Trophoblast cell (in vitro differentiated cells and primary cell): ENCODE data around the gene PCBD1.

ENCODE experiments used
- DNase-seq, 2 donors: peaks; one replicate each; pipeline ENCODE4 v3.0.0-alpha.2; 2016
- H2AFZ ChIP-seq: 2 replicates; pipeline ENCODE4 v1.6.1; 2013; ENCODE audit warnings: low read length, moderate library complexity, mild to moderate bottlenecking; ENCODE audit not compliant: insufficient read depth, poor library complexity
- H2AK5ac ChIP-seq: 2 replicates; pipeline ENCODE4 v1.6.1; 2013; ENCODE audit warnings: mild to moderate bottlenecking, low read length
- H2BK120ac ChIP-seq: 2 replicates; pipeline ENCODE4 v1.6.1; 2013; ENCODE audit warnings: low read length, mild to moderate bottlenecking, moderate library complexity; ENCODE audit not compliant: insufficient read depth, poor library complexity
- H2BK12ac ChIP-seq: 2 replicates; pipeline ENCODE4 v1.6.1; 2013; ENCODE audit warnings: mild to moderate bottlenecking, low read length, moderate library complexity
- H2BK5ac ChIP-seq: 2 replicates; pipeline ENCODE4 v1.6.1; 2013; ENCODE audit warnings: low read length, low read depth, moderate library complexity, mild to moderate bottlenecking; ENCODE audit not compliant: poor library complexity
- H3K14ac ChIP-seq: 2 replicates; pipeline ENCODE4 v1.6.1; 2013; ENCODE audit warnings: mild to moderate bottlenecking, low read length
- H3K18ac ChIP-seq: 2 replicates; pipeline ENCODE4 v1.6.1; 2013; ENCODE audit warnings: mild to moderate bottlenecking, low read length
- H3K23ac ChIP-seq: 2 replicates; pipeline ENCODE4 v1.6.1; 2013; ENCODE audit warnings: low read length
- H3K27ac ChIP-seq: 2 replicates; pipeline ENCODE4 v1.5.1; 2013; ENCODE audit warnings: low read depth, mild to moderate bottlenecking, inconsistent platforms, low read length, moderate library complexity
- H3K27me3 ChIP-seq: 2 replicates; pipeline ENCODE4 v1.6.1; 2013; ENCODE audit warnings: inconsistent platforms, mild to moderate bottlenecking, low read length, moderate library complexity; ENCODE audit not compliant: insufficient read depth
- H3K36me3 ChIP-seq, 2 experiments: 1 replicate in 1 of 2; 2 replicates in 1 of 2; pipeline ENCODE4 v1.6.1; 2013; ENCODE audit warnings: low read length in 2 of 2, mild to moderate bottlenecking in 2 of 2, moderate library complexity in 1 of 2; ENCODE audit not compliant: insufficient read depth in 2 of 2, control insufficient read depth in 1 of 2
- H3K4ac ChIP-seq: 2 replicates; pipeline ENCODE4 v1.6.1; 2013; ENCODE audit warnings: low read depth, mild to moderate bottlenecking, low read length, moderate library complexity
- H3K4me1 ChIP-seq, 2 experiments: 1 replicate in 1 of 2; 2 replicates in 1 of 2; pipeline ENCODE4 v1.6.1; 2013; ENCODE audit warnings: low read length in 2 of 2, mild to moderate bottlenecking in 2 of 2, moderate library complexity in 1 of 2; ENCODE audit not compliant: insufficient read depth in 2 of 2, control insufficient read depth in 1 of 2
- H3K4me2 ChIP-seq: 2 replicates; pipeline ENCODE4 v1.6.1; 2013; ENCODE audit warnings: inconsistent platforms, mild to moderate bottlenecking, low read length, moderate library complexity
- H3K4me3 ChIP-seq: 2 replicates; pipeline ENCODE4 v1.5.1; 2013; ENCODE audit warnings: mild to moderate bottlenecking, low read depth, low read length, inconsistent platforms
- H3K79me1 ChIP-seq: one replicate; pipeline ENCODE4 v1.6.1; 2013; ENCODE audit warnings: low read length
- H3K79me2 ChIP-seq: 2 replicates; pipeline ENCODE4 v1.6.1; 2013; ENCODE audit warnings: low read length, mild to moderate bottlenecking; ENCODE audit not compliant: control insufficient read depth, insufficient read depth, poor library complexity
- H3K9ac ChIP-seq: 2 replicates; pipeline ENCODE4 v1.6.1; 2013; ENCODE audit warnings: mild to moderate bottlenecking, low read length
- H3K9me3 ChIP-seq: 2 replicates; pipeline ENCODE4 v1.6.1; 2013; ENCODE audit warnings: low read depth, mild to moderate bottlenecking, control low read depth, inconsistent platforms, low read length; ENCODE audit not compliant: insufficient read depth
- H4K12ac ChIP-seq: 2 replicates; pipeline ENCODE4 v1.6.1; 2013; ENCODE audit warnings: low read depth, mild to moderate bottlenecking, low read length, moderate library complexity
- H4K8ac ChIP-seq: 2 replicates; pipeline ENCODE4 v1.6.1; 2013; ENCODE audit warnings: low read depth, mild to moderate bottlenecking, low read length, moderate library complexity
- H4K91ac ChIP-seq: one replicate; pipeline ENCODE4 v1.6.1; 2013; ENCODE audit warnings: low read depth, mild to moderate bottlenecking, low read length, moderate library complexity
- WGBS: extraction: QIAGEN DNeasy Blood & Tissue Kit; methylation state at CpG from one replicate; pipeline ENCODE4 v1.1.7; 2013; ENCODE audit warnings: missing lambda C conversion rate; ENCODE audit not compliant: insufficient read length, insufficient coverage; ENCODE audit errors: extremely low coverage; 5-methylcytosine and 5-hydroxymethylcytosine counted together

Gene PCBD1

DNA sequence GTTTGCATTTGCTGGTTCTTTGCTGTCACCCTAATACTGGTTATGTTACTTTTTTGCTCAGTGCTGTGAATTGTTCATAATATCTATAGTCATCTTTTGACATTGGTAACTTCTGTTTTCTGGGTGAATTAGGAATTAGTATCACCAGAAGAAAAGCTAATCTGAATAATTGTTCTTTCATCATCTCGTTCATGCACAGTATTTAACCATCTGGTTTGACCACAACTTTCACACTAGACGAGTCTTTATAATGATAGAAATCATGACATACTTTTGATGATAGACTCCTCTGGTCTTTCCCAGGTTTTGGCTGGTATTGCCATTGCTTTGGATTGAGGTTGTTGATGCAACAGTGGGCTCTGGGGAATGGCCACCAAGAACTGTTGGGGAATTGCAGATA is 47.5 kb downstream of the PCBD1 start:
- whole genome bisulfite sequencing: no CpG with 5 or more reads among the region's 2 CpGs
- no peak overlapping the region for H2BK12ac ChIP-seq

GRCh38 chr10:70838270-70838805 is 50.0 kb downstream of the PCBD1 start:
- Histone ChIP-seq H3K4me3 (no peak overlapping the region), H3K18ac (no peak overlapping the region), H3K14ac (no peak overlapping the region), H4K91ac (no peak overlapping the region), H3K4me1 (peaks cover 2 to 10% of the 10 kb centered on the region in 2 experiments), H4K8ac (no peak overlapping the region), H2AK5ac (no peak overlapping the region), H3K79me2 (no peaks in the 10 kb centered on the region), H3K9ac (no peak overlapping the region), H4K12ac (no peak overlapping the region), H3K27ac (no peak overlapping the region), H3K4ac (no peak overlapping the region), H3K36me3 (peaks cover 0 to 5% of the 10 kb centered on the region in 2 experiments), H2BK5ac (no peak overlapping the region), H3K9me3 (no peaks in the 10 kb centered on the region), H2AFZ (no peak overlapping the region), H3K23ac (no peak overlapping the region), H3K79me1 (no peaks in the 10 kb centered on the region), H3K27me3 (no peaks in the 10 kb centered on the region), H2BK12ac (no peak overlapping the region), H3K4me2 (no peak overlapping the region), H2BK120ac (no peak overlapping the region)
- no peak for DNase-seq
- WGBS: no CpG with 5 or more reads among the region's 4 CpGs

More for the DNA sequence above, 47.5 kb downstream of the PCBD1 start:
- no peak overlapping the region for H3K9ac ChIP-seq
- no peaks in the 10 kb centered on the region for H3K27me3 ChIP-seq
- H3K23ac ChIP-seq: no peak overlapping the region
- no peak overlapping the region for H3K14ac ChIP-seq
- no peak overlapping the region for H2BK5ac ChIP-seq
- no peaks in the 10 kb centered on the region for H3K9me3 ChIP-seq
- peaks cover 0 to 7% of the 10 kb centered on the region in 2 experiments for H3K36me3 ChIP-seq
- H2AFZ ChIP-seq: no peak overlapping the region
- H3K27ac ChIP-seq: no peak overlapping the region
- no peaks in the 10 kb centered on the region for H3K79me1 ChIP-seq
- H2BK120ac ChIP-seq: no peak overlapping the region
- no peak overlapping the region for H3K18ac ChIP-seq
- peaks cover 2 to 4% of the 10 kb centered on the region in 2 experiments for H3K4me1 ChIP-seq
- no peak overlapping the region for H4K8ac ChIP-seq
- DNase-seq: no peak
- H3K79me2 ChIP-seq: no peaks in the 10 kb centered on the region
- no peak overlapping the region for H4K91ac ChIP-seq
- H3K4me3 ChIP-seq: no peak overlapping the region
- no peak overlapping the region for H3K4me2 ChIP-seq
- no peak overlapping the region for H2AK5ac ChIP-seq
- H3K4ac ChIP-seq: no peak overlapping the region
- no peak overlapping the region for H4K12ac ChIP-seq

- no peak overlapping the region for H2AK5ac ChIP-seq
- H3K27ac ChIP-seq: no peak overlapping the region
- WGBS: no CpG with 5 or more reads among the region's 3 CpGs
- no peak overlapping the region for H2BK120ac ChIP-seq
- H3K4me1 ChIP-seq: peaks cover 5 to 13% of the 10 kb centered on the region in 2 experiments
- no peaks in the 10 kb centered on the region for H3K79me2 ChIP-seq
- no peak overlapping the region for H3K9ac ChIP-seq
- no peak overlapping the region for H2AFZ ChIP-seq
- no peaks in the 10 kb centered on the region for H3K9me3 ChIP-seq
- no peak overlapping the region for H3K14ac ChIP-seq
- no peaks in the 10 kb centered on the region for H3K27me3 ChIP-seq
- no peak overlapping the region for H3K23ac ChIP-seq
- DNase-seq: no peak
- no peak overlapping the region for H3K18ac ChIP-seq
- no peak overlapping the region for H3K4me2 ChIP-seq
- H3K36me3 ChIP-seq: peaks cover 0 to 5% of the 10 kb centered on the region in 2 experiments
- H3K4ac ChIP-seq: no peak overlapping the region
- H3K79me1 ChIP-seq: no peaks in the 10 kb centered on the region
- no peak overlapping the region for H4K8ac ChIP-seq
- H3K4me3 ChIP-seq: no peak overlapping the region
- no peak overlapping the region for H2BK5ac ChIP-seq
- H4K91ac ChIP-seq: no peak overlapping the region
- no peak overlapping the region for H4K12ac ChIP-seq
- H2BK12ac ChIP-seq: no peak overlapping the region
Observed at GRCh38 chr10:70837660-70838059, 50.7 kb downstream of the PCBD1 start.

DNA sequence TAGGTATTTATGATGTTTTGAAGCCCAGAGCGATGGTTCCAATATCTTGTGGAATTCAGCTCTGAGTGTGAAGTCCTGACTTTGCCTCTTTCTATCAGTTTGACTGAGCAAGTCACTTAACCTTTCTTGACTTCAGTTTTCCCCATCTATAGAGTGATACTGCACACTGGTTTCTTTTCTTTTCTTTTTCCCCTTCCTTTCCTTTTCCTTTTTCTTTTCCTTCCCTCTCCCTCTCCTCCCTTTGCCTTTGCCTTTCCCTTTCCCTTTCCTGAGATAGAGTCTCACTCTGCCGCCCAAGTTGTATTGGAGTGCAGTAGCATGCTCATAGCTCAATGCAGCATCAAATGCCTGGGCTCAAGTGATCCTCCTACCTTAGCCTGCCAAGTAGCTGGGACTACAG is 52.0 kb downstream of the PCBD1 start:
- no peak overlapping the region for H4K8ac ChIP-seq
- H3K4me1 ChIP-seq: peaks cover 9 to 17% of the 10 kb centered on the region in 2 experiments
- no peak overlapping the region for H2BK5ac ChIP-seq
- H2BK12ac ChIP-seq: no peak overlapping the region
- H3K9ac ChIP-seq: no peak overlapping the region
- no peaks in the 10 kb centered on the region for H3K27me3 ChIP-seq
- H3K18ac ChIP-seq: no peak overlapping the region
- no peaks in the 10 kb centered on the region for H3K9me3 ChIP-seq
- H3K4me2 ChIP-seq: no peak overlapping the region
- no peak overlapping the region for H2BK120ac ChIP-seq
- H2AFZ ChIP-seq: no peak overlapping the region
- H3K79me2 ChIP-seq: no peaks in the 10 kb centered on the region
- H4K12ac ChIP-seq: no peak overlapping the region
- H3K4me3 ChIP-seq: no peak overlapping the region
- H4K91ac ChIP-seq: no peak overlapping the region
- H2AK5ac ChIP-seq: no peak overlapping the region
- H3K14ac ChIP-seq: no peak overlapping the region
- DNase-seq: no peak
- H3K36me3 ChIP-seq: peaks cover 0 to 5% of the 10 kb centered on the region in 2 experiments
- H3K79me1 ChIP-seq: peaks cover 3% of the 10 kb centered on the region
- H3K23ac ChIP-seq: no peak overlapping the region
- H3K27ac ChIP-seq: no peak overlapping the region
- WGBS: no CpG with 5 or more reads among the region's 2 CpGs
- H3K4ac ChIP-seq: no peak overlapping the region
